NCI-H2227 (cell line): ENCODE results near the gene GRAP2.
"Not testable (repeated sequence)": the region's sequence is repeated elsewhere in the genome, so short reads cannot be mapped to it uniquely, and the experiment has no call there.

ENCODE experiments used
- DNase-seq: peaks from one replicate; lab custom pipeline; 2025; ENCODE audit not compliant: unreplicated experiment; lab: John Stamatoyannopoulos, UW

The GRAP2 gene

GRCh38 chr22:39942439-39943230, 41.8 kb downstream of the GRAP2 start:
- no peak for DNase-seq

- peak; percentile 21 for DNase-seq
Measured at GRCh38 chr22:39943337-39943736, 42.5 kb downstream of the GRAP2 start.

GRCh38 chr22:39943953-39944872, 43.3 kb downstream of the GRAP2 start:
- no peak for DNase-seq

GRCh38 chr22:39946126-39946502, 45.2 kb downstream of the GRAP2 start:
- DNase-seq, result no peak

- DNase-seq, result no peak
Measured at GRCh38 chr22:39946503-39947219, 45.8 kb downstream of the GRAP2 start.

GRCh38 chr22:39947220-39948216, 46.6 kb downstream of the GRAP2 start:
- DNase-seq, result no peak

GRCh38 chr22:39949964-39950737, 49.3 kb downstream of the GRAP2 start:
- no peak for DNase-seq

- DNase-seq, result not testable (repeated sequence)
Measured at GRCh38 chr22:39951603-39952293, 50.9 kb downstream of the GRAP2 start.

GRCh38 chr22:39952347-39952746, 51.5 kb downstream of the GRAP2 start:
- DNase-seq, result no peak

- no peak for DNase-seq
Measured at GRCh38 chr22:39953101-39953500, 52.2 kb downstream of the GRAP2 start.

- DNase-seq, result no peak
Measured at GRCh38 chr22:39954584-39955055, 53.7 kb downstream of the GRAP2 start.

GRCh38 chr22:39955675-39956074, 54.8 kb downstream of the GRAP2 start:
- DNase-seq, result no peak

- no peak for DNase-seq
Measured at GRCh38 chr22:39956932-39957664, 56.2 kb downstream of the GRAP2 start.

GRCh38 chr22:39958009-39958711, 57.3 kb downstream of the GRAP2 start:
- DNase-seq, result no peak

GRCh38 chr22:39958949-39959639, 58.2 kb downstream of the GRAP2 start:
- no peak for DNase-seq

- peak; percentile 40 for DNase-seq
Measured at GRCh38 chr22:39959640-39960447, 59.0 kb downstream of the GRAP2 start, which contains the start of gene TMA7B. TSS of gene TMA7B (plus strand) at chr22:39960397. CDS start at chr22:39964375, 3,978 bp downstream.
